HUES48 (cell line): ENCODE data around the gene TSPY10.
"Not testable (repeated sequence)": the region's sequence is repeated elsewhere in the genome, so short reads cannot be mapped to it uniquely, and the experiment has no call there.

Experiments used
- H3K27ac ChIP-seq: one replicate; pipeline ENCODE4 v1.7.0; 2013; ENCODE audit warnings: low read depth, low read length, inconsistent platforms
- H3K27me3 ChIP-seq: 2 replicates; pipeline ENCODE4 v1.6.1; 2013; ENCODE audit warnings: mild to moderate bottlenecking, low read length; ENCODE audit not compliant: control insufficient read depth, insufficient read depth
- H3K36me3 ChIP-seq: 2 replicates; pipeline ENCODE4 v1.6.1; 2013; ENCODE audit warnings: low read length; ENCODE audit not compliant: control insufficient read depth, insufficient read depth
- H3K4me1 ChIP-seq: 2 replicates; pipeline ENCODE4 v1.6.1; 2013; ENCODE audit warnings: mild to moderate bottlenecking, low read length; ENCODE audit not compliant: control insufficient read depth, insufficient read depth
- H3K4me3 ChIP-seq: 2 replicates; pipeline ENCODE4 v1.5.1; 2013; ENCODE audit warnings: mild to moderate bottlenecking, low read depth, low read length
- H3K9ac ChIP-seq: 2 replicates; pipeline ENCODE4 v1.6.1; 2013; ENCODE audit warnings: mild to moderate bottlenecking, low read depth, low read length, moderate library complexity
- H3K9me3 ChIP-seq: 2 replicates; pipeline ENCODE4 v1.6.1; 2013; ENCODE audit warnings: low read length; ENCODE audit not compliant: control insufficient read depth, insufficient read depth

Gene TSPY10, protein sequence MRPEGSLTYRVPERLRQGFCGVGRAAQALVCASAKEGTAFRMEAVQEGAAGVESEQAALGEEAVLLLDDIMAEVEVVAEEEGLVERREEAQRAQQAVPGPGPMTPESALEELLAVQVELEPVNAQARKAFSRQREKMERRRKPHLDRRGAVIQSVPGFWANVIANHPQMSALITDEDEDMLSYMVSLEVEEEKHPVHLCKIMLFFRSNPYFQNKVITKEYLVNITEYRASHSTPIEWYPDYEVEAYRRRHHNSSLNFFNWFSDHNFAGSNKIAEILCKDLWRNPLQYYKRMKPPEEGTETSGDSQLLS

GRCh38 chrY:9527580-9527979 lies at the start of gene TSPY10:
Gene TSPY10 (plus strand): TSS chrY:9527880. CDS start chrY:9527926, 46 bp downstream.
- H3K27me3 ChIP-seq, H3K4me3 ChIP-seq, H3K27ac ChIP-seq, H3K36me3 ChIP-seq, H3K9ac ChIP-seq, H3K4me1 ChIP-seq, H3K9me3 ChIP-seq: not testable (repeated sequence)

DNA sequence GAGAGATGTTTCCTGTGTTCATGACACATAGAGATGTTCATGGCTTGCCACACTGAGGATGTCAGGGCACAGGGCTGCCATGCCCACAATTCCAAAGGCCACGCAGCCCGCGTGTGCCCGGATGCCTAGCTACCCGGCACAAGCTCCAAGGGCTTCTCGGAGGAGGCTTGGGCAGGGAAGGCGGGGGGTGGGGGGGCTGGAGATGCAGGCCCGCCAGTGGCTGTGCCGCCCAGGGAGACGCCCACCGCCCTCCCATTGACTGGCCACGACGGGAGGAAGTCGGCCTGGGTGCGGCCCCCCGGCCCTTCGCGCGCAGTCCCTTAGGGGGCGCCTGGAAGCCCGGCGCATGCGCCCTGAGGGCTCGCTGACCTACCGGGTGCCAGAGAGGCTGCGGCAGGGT lies 40.7 kb upstream of the TSPY10 start, which contains the start of gene TSPY9:
TSS of gene TSPY9 (plus strand) at position 301 of the 400 bp plus-strand sequence. CDS start at position 347, 46 bp downstream.
- H3K27ac ChIP-seq, H3K4me1 ChIP-seq, H3K36me3 ChIP-seq, H3K9ac ChIP-seq, H3K4me3 ChIP-seq, H3K27me3 ChIP-seq, H3K9me3 ChIP-seq: not testable (repeated sequence)

DNA sequence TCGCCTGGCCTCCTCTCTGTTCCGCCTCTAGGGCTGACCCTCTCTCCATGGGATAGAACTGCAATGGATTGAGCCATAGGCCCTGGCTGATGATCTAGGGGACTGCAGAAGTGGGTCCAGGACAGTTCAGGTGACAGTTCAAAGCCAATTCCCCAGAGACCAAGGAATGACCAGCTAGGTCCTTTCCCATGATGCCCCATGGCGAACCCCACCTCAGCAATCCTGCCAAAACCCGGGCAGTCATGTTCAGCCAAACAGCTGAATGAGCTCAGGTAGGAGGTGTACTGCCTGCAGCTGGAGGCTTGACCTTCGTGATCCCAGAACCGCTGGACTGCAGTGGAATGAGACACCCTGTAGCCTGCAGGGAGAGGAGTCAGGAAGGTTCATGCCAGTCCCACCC lies 23.3 kb upstream of the TSPY10 start:
- not testable (repeated sequence) for H3K27ac ChIP-seq, H3K9ac ChIP-seq, H3K36me3 ChIP-seq, H3K9me3 ChIP-seq, H3K27me3 ChIP-seq, H3K4me3 ChIP-seq, H3K4me1 ChIP-seq

GRCh38 chrY:9516287-9516686 lies 11.4 kb upstream of the TSPY10 start:
- not testable (repeated sequence) for H3K4me1 ChIP-seq, H3K4me3 ChIP-seq, H3K27ac ChIP-seq, H3K9me3 ChIP-seq, H3K9ac ChIP-seq, H3K27me3 ChIP-seq, H3K36me3 ChIP-seq
